ENCODE results near the gene CACNA2D3. TPM values are rescaled to one million over a fixed set of nuclear protein-coding genes. Genes with fewer than 3 reads are reported as not detected.

Gene CACNA2D3
- total RNA-seq, 1 donor from 2014 or later = 21.2 TPM

- Histone ChIP-seq H3K27me3 (ENCODE audit: low read depth) (no peaks in the 10 kb centered on the region), H3K27ac (replicated peaks) (no peak overlapping the region), H3K9me3 (replicated peaks) (no peaks in the 10 kb centered on the region), H3K36me3 (no peaks in the 10 kb centered on the region), H3K4me1 (peaks cover 4% of the 10 kb centered on the region), H3K4me3 (no peak overlapping the region)
- intact Hi-C loops (cut with micrococcal nuclease) = no loop called here
- no peak for DNase-seq
- no peak for TF ChIP-seq CTCF (IDR thresholded peaks at IDR 0.05; ENCODE audit: borderline replicate concordance)
Measured at GRCh38 chr3:54659347-54659746, 537.0 kb downstream of the CACNA2D3 start.

GRCh38 chr3:54660714-54661132, 538.4 kb downstream of the CACNA2D3 start:
- Histone ChIP-seq H3K36me3 (no peaks in the 10 kb centered on the region), H3K27ac (replicated peaks) (peak overlapping the region; percentile 46), H3K9me3 (replicated peaks) (no peaks in the 10 kb centered on the region), H3K4me3 (peak overlapping the region; percentile 17), H3K27me3 (ENCODE audit: low read depth) (no peaks in the 10 kb centered on the region), H3K4me1 (peaks cover 4% of the 10 kb centered on the region)
- intact Hi-C loops (cut with micrococcal nuclease) = no loop called here
- TF ChIP-seq CTCF (IDR thresholded peaks at IDR 0.05; ENCODE audit: borderline replicate concordance) = no peak
- peak; percentile 22 for DNase-seq

GRCh38 chr3:54661151-54661550, 538.8 kb downstream of the CACNA2D3 start:
- Histone ChIP-seq H3K4me3 (peak overlapping the region; percentile 17), H3K4me1 (peaks cover 4% of the 10 kb centered on the region), H3K27ac (replicated peaks) (peak overlapping the region; percentile 46), H3K9me3 (replicated peaks) (no peaks in the 10 kb centered on the region), H3K36me3 (no peaks in the 10 kb centered on the region), H3K27me3 (ENCODE audit: low read depth) (no peaks in the 10 kb centered on the region)
- TF ChIP-seq CTCF (IDR thresholded peaks at IDR 0.05; ENCODE audit: borderline replicate concordance) = no peak
- DNase-seq = no peak
- intact Hi-C loops (cut with micrococcal nuclease) = no loop called here

GRCh38 chr3:54663501-54664011, 541.2 kb downstream of the CACNA2D3 start:
- DNase-seq = no peak

GRCh38 chr3:54665016-54665600, 542.8 kb downstream of the CACNA2D3 start:
- Histone ChIP-seq H3K4me3 (no peak overlapping the region), H3K36me3 (no peaks in the 10 kb centered on the region), H3K27ac (replicated peaks) (no peak overlapping the region), H3K4me1 (peaks cover 6% of the 10 kb centered on the region), H3K27me3 (ENCODE audit: low read depth) (no peaks in the 10 kb centered on the region), H3K9me3 (replicated peaks) (no peaks in the 10 kb centered on the region)
- no peak for TF ChIP-seq CTCF (IDR thresholded peaks at IDR 0.05; ENCODE audit: borderline replicate concordance)
- intact Hi-C loops (cut with micrococcal nuclease) = no loop called here
- no peak for DNase-seq

More at GRCh38 chr3:54663501-54664011, 541.2 kb downstream of the CACNA2D3 start:
- Histone ChIP-seq H3K4me1 (peaks cover 4% of the 10 kb centered on the region), H3K27me3 (ENCODE audit: low read depth) (no peaks in the 10 kb centered on the region), H3K4me3 (no peak overlapping the region), H3K36me3 (no peaks in the 10 kb centered on the region), H3K9me3 (replicated peaks) (no peaks in the 10 kb centered on the region), H3K27ac (replicated peaks) (no peak overlapping the region)
- no peak for TF ChIP-seq CTCF (IDR thresholded peaks at IDR 0.05; ENCODE audit: borderline replicate concordance)
- intact Hi-C loops (cut with micrococcal nuclease) = no loop called here
